ENCODE results near the gene GALNT14.

The GALNT14 gene

GRCh38 chr2:30886080-30886479, 252.2 kb downstream of the GALNT14 start:
- no peak overlapping the region for H3K27ac ChIP-seq (ENCODE audit: low read length)
- H3F3A ChIP-seq (ENCODE audit: insufficient read depth, low read length): no peaks in the 10 kb centered on the region
- no peak overlapping the region for H3K4me2 ChIP-seq (ENCODE audit: low read depth, low read length)
- H3K79me2 ChIP-seq (ENCODE audit: low read length): no peaks in the 10 kb centered on the region
- H3K36me3 ChIP-seq (replicated peaks; ENCODE audit: insufficient read depth, low read length): no peaks in the 10 kb centered on the region
- no peaks in the 10 kb centered on the region for H3K27me3 ChIP-seq (replicated peaks; ENCODE audit: insufficient read depth, low read length)
- H3K9ac ChIP-seq (ENCODE audit: low read length): no peak overlapping the region
- no peaks in the 10 kb centered on the region for H3K4me1 ChIP-seq (ENCODE audit: low read length)
- H3K4me3 ChIP-seq (ENCODE audit: low read length): no peak overlapping the region
- H2AFZ ChIP-seq (ENCODE audit: low read length): no peak overlapping the region
- DNase-seq: no peak
- H3K9me3 ChIP-seq (replicated peaks; ENCODE audit: insufficient read depth, low read length): no peaks in the 10 kb centered on the region
- TF ChIP-seq EZH2phosphoT487 (IDR thresholded peaks at IDR 0.05; ENCODE audit: low read length): no peak
- TF ChIP-seq EZH2 (optimal IDR thresholded peaks at IDR 0.05; ENCODE audit: low read depth, low read length): no peak
- TF ChIP-seq CTCF (IDR thresholded peaks at IDR 0.05; ENCODE audit: low read length): no peak
- H4K20me1 ChIP-seq (ENCODE audit: insufficient read depth, low read length): no peaks in the 10 kb centered on the region
- no peaks in the 10 kb centered on the region for H3K9me2 ChIP-seq (replicated peaks; ENCODE audit: insufficient read depth, low read length)

- Histone ChIP-seq H3K27ac (ENCODE audit: low read length) (no peak overlapping the region), H3K4me3 (ENCODE audit: low read length) (no peak overlapping the region), H3K4me1 (ENCODE audit: low read length) (no peaks in the 10 kb centered on the region), H3K36me3 (replicated peaks; ENCODE audit: insufficient read depth, low read length) (no peaks in the 10 kb centered on the region), H3K9ac (ENCODE audit: low read length) (no peak overlapping the region), H3K9me2 (replicated peaks; ENCODE audit: insufficient read depth, low read length) (no peaks in the 10 kb centered on the region), H3K4me2 (ENCODE audit: low read depth, low read length) (no peak overlapping the region), H3F3A (ENCODE audit: insufficient read depth, low read length) (no peaks in the 10 kb centered on the region), H3K79me2 (ENCODE audit: low read length) (no peaks in the 10 kb centered on the region), H4K20me1 (ENCODE audit: insufficient read depth, low read length) (no peaks in the 10 kb centered on the region), H3K9me3 (replicated peaks; ENCODE audit: insufficient read depth, low read length) (no peaks in the 10 kb centered on the region), H3K27me3 (replicated peaks; ENCODE audit: insufficient read depth, low read length) (no peaks in the 10 kb centered on the region), H2AFZ (ENCODE audit: low read length) (no peak overlapping the region)
- no peak for DNase-seq
- TF ChIP-seq CTCF (IDR thresholded peaks at IDR 0.05; ENCODE audit: low read length) (no peak), EZH2 (optimal IDR thresholded peaks at IDR 0.05; ENCODE audit: low read depth, low read length) (no peak), EZH2phosphoT487 (IDR thresholded peaks at IDR 0.05; ENCODE audit: low read length) (no peak)
These were observed 254.4 kb downstream of the GALNT14 start for GRCh38 chr2:30883822-30884221.

- Histone ChIP-seq H2AFZ (ENCODE audit: low read length) (no peak overlapping the region), H3K4me1 (ENCODE audit: low read length) (no peaks in the 10 kb centered on the region), H3K9me3 (replicated peaks; ENCODE audit: insufficient read depth, low read length) (no peaks in the 10 kb centered on the region), H3K36me3 (replicated peaks; ENCODE audit: insufficient read depth, low read length) (no peaks in the 10 kb centered on the region), H3K27ac (ENCODE audit: low read length) (no peak overlapping the region), H3K4me2 (ENCODE audit: low read depth, low read length) (no peak overlapping the region), H3K4me3 (ENCODE audit: low read length) (no peak overlapping the region), H4K20me1 (ENCODE audit: insufficient read depth, low read length) (no peaks in the 10 kb centered on the region), H3F3A (ENCODE audit: insufficient read depth, low read length) (no peaks in the 10 kb centered on the region), H3K9me2 (replicated peaks; ENCODE audit: insufficient read depth, low read length) (no peaks in the 10 kb centered on the region), H3K27me3 (replicated peaks; ENCODE audit: insufficient read depth, low read length) (no peaks in the 10 kb centered on the region), H3K79me2 (ENCODE audit: low read length) (no peaks in the 10 kb centered on the region), H3K9ac (ENCODE audit: low read length) (no peak overlapping the region)
- TF ChIP-seq CTCF (IDR thresholded peaks at IDR 0.05; ENCODE audit: low read length): no peak
- TF ChIP-seq EZH2 (optimal IDR thresholded peaks at IDR 0.05; ENCODE audit: low read depth, low read length): no peak
- TF ChIP-seq EZH2phosphoT487 (IDR thresholded peaks at IDR 0.05; ENCODE audit: low read length): no peak
- DNase-seq: no peak
These were observed 255.1 kb downstream of the GALNT14 start for GRCh38 chr2:30883184-30883583.
